GM12872 (cell line): ENCODE measurements around the gene SLC5A3.

Experiments
- TF ChIP-seq, protein P1 (sequence below): IDR thresholded peaks from 3 replicates; pipeline ENCODE4 v1.5.1; 2011; ENCODE audit warnings: low read depth, mild to moderate bottlenecking, low read length, moderate library complexity; ENCODE audit not compliant: insufficient read depth

The SLC5A3 gene

DNA sequence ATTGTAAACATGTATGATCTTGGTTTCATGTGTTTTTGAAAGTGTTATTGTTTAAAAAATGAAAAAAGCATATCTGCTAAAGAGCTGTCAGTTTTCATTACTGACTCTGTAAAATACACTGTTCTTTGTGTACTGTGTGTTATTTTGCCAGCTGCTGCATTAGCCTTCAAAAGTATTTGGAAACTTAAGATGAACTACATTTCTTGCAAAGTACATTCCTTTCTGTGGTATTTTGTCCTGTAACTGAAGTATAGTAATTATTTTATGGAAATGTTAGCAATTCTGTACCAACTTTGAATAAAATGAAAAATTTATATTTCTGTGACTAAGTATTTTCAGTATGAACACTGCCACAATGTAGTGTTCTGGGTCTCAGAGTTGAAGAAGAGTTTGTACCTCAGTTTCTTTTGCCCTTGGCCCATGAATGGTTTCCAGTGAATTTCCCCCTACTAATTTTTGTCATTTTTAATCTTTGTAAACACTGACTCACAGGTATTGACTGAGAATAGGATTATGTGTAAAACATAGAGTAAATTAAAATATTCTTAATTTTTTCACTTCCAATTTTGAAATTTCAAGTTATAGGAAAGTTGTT is 32.7 kb downstream of the SLC5A3 start:
- TF ChIP-seq, protein P1, sequence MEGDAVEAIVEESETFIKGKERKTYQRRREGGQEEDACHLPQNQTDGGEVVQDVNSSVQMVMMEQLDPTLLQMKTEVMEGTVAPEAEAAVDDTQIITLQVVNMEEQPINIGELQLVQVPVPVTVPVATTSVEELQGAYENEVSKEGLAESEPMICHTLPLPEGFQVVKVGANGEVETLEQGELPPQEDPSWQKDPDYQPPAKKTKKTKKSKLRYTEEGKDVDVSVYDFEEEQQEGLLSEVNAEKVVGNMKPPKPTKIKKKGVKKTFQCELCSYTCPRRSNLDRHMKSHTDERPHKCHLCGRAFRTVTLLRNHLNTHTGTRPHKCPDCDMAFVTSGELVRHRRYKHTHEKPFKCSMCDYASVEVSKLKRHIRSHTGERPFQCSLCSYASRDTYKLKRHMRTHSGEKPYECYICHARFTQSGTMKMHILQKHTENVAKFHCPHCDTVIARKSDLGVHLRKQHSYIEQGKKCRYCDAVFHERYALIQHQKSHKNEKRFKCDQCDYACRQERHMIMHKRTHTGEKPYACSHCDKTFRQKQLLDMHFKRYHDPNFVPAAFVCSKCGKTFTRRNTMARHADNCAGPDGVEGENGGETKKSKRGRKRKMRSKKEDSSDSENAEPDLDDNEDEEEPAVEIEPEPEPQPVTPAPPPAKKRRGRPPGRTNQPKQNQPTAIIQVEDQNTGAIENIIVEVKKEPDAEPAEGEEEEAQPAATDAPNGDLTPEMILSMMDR = no peak

DNA sequence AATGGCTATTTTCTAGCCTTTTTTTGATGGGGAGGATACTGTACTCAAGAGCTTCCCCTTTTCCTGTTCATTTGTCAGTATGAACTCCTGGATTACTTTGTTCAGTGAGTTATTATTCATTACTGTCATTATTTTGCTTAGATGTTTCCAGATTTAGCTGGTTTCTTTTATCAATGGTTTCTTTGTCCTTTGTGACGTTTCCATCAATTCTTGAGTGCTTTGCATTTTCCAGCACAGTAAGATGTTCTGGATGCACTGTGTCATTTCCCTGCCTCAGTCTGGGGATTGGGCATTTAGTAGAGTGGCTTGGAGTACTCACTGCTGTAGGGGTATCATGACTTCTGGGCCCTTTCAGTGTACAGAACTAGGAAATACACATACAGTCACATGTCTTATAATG is 34.2 kb downstream of the SLC5A3 start:
- TF ChIP-seq, protein P1 = no peak

DNA sequence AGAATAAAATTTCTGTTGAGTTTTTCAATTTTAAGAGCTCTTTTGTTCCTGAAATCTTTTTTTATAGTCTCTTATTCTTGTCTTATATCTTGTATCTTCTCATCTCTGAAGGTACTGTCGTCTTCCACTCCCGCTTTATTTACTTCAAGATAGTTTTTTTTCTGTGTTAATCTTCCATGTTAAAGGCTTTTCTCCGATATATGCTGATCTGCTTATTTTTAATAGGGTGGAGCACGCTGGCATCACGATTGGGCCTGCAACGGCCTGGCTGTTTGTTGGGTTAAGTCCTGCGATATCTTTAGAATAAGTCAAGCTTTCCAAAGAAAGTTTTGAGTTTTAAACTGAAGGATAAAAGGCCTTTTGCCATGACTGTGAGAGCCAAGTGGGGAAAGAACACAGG is 35.7 kb downstream of the SLC5A3 start:
- TF ChIP-seq, protein P1 = no peak

DNA sequence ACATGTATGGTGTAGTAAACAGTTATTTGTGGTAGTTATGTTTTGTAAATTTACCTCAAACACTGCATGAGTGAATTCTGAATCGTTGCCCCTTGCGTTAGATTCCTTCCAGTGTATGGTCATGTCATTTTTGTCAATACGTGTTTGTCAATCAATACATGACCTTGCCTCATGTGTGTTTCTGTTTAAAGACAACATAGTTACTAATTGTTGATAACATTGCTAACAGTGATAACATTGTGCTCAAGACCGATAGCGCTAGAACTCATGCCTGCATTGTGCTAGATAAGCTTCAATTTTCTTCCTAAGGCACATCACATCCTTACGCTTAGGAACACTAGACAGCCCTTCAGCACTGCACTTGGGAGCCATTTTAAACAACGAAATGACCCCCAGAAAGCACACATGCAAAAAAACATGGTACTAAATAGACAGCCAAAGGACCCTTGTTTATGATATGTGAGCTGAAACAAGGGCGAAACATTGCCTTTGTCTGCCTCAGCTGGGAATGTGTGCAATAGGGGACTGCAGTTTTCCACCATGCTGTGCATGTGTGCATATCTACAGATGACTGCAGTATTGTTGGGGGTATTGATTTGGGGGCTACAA is 37.3 kb downstream of the SLC5A3 start:
- TF ChIP-seq, protein P1 = no peak

DNA sequence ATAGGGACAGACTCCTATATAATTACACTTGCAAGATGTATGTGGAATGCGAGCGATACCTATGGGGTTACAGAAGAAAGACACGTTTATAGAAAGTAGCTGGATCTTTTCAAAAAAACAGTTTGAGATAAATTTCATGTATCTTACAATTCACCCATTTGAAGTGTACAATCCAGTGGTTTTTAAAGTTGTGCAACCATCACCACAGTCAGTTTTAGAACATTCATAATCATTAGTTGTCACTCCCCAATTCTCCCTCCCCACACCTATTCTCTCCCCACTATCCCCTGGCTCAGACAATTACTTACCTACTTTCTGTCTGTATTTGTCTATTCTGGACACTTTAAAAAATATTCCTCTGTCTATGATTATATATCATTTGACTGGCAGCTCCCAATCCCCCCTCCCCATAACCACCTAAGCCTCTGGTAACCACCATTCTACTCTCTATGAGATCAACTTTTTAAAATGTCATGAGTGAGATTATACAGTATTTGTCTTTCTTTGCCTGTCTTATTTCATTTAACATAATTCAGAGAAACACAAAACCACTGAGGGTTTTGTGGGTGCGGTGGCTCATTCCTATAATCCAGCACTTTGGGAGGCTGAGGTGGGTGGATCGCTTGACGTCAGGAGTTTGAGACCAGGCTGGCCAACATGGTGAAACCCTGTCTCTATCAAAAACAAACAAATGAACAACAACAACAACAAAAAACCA is 39.1 kb downstream of the SLC5A3 start:
- TF ChIP-seq, protein P1 = no peak

DNA sequence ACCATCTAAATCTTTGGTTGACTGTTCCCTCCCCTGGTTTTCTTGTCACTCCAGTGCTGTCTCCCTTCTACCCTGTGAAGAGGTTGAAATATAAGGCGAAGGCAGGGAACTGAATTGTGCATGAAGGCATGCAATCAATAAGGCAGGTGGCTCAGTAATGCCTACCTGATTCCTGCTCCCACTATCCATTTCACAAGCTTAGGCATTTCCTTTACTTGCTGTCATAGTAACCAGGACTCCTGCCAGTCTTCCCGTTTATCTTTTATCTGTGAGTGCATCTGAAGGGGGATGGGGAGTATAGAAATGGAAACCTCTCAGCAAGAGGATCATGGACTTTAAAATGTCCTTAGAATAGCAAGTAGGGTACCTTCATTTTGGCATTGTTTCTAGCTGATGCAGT is 40.5 kb downstream of the SLC5A3 start:
- TF ChIP-seq, protein P1 = no peak

DNA sequence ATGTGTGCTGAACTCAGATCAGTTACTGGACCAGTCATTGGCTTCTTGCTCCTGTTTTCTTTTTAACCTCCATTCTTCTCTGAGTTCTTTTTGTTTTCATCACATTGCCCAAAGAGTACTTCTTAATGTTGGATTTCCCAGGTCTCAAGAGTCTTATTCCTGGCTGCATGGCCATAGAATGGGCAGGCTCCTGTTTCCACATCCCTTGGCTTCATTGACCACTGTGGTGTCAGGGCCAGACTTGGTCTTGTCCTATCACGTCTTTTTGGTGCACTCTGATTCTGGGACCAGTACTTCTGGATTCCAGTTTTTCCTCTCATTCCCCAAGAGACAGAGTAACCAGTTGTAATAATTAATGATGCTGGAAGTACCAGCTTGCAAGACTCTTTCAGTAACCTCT is 41.8 kb downstream of the SLC5A3 start:
- TF ChIP-seq, protein P1 = no peak
